GM12865 (cell line): ENCODE measurements around the gene KCNQ5.

Source experiments
- DNase-seq: peaks from one replicate; pipeline ENCODE4 v3.0.0; 2010; ENCODE audit warnings: low read depth
- H3K4me3 ChIP-seq: 2 replicates; pipeline ENCODE4 v1.5.1; 2011; ENCODE audit warnings: mild to moderate bottlenecking, low read depth, low read length, control low read depth
- TF ChIP-seq, protein P1 (sequence below): IDR thresholded peaks from 2 replicates; pipeline ENCODE4 v1.5.1; 2011; ENCODE audit warnings: low read length, control low read depth, low read depth, inconsistent platforms; ENCODE audit not compliant: insufficient read depth; ENCODE audit errors: missing control alignments

KCNQ5 gene

DNA sequence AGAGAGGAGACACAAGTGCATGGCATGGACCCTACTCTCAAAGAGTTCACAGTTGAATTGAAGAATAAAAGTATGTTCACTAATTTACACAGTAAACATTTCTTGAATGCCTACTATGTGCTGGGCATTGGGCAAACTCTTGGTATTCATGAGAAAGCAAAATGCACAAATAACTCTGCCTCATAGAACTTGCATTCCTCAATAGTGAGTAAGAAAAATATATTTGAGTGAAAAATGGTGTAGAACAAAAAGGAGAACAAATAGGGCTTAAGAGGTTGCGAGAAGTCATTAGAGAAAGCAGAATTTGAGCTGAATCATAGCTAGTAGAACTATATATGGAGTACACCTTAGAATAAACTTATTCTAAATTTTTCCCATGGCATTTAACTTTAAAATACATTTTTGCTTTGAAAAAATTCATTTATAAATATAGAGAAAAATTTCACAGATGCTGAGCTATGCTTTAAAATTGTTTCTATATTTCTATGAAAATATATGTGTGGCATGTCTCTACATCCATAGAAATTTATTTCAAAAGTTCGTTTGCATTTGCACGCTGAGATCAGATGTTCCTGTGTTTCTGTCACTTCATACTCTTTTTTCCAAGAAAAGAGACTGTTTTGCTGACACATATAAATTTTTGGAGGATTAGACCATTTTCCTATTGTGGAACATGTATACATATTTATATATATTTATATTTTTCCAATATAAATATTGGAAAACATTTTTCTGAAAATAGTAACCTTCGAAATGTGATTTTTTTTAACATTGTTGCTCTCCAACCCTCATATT is 236.1 kb downstream of the KCNQ5 start:
- TF ChIP-seq, protein P1, sequence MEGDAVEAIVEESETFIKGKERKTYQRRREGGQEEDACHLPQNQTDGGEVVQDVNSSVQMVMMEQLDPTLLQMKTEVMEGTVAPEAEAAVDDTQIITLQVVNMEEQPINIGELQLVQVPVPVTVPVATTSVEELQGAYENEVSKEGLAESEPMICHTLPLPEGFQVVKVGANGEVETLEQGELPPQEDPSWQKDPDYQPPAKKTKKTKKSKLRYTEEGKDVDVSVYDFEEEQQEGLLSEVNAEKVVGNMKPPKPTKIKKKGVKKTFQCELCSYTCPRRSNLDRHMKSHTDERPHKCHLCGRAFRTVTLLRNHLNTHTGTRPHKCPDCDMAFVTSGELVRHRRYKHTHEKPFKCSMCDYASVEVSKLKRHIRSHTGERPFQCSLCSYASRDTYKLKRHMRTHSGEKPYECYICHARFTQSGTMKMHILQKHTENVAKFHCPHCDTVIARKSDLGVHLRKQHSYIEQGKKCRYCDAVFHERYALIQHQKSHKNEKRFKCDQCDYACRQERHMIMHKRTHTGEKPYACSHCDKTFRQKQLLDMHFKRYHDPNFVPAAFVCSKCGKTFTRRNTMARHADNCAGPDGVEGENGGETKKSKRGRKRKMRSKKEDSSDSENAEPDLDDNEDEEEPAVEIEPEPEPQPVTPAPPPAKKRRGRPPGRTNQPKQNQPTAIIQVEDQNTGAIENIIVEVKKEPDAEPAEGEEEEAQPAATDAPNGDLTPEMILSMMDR = no peak
- no peak overlapping the region for H3K4me3 ChIP-seq
- no peak for DNase-seq

DNA sequence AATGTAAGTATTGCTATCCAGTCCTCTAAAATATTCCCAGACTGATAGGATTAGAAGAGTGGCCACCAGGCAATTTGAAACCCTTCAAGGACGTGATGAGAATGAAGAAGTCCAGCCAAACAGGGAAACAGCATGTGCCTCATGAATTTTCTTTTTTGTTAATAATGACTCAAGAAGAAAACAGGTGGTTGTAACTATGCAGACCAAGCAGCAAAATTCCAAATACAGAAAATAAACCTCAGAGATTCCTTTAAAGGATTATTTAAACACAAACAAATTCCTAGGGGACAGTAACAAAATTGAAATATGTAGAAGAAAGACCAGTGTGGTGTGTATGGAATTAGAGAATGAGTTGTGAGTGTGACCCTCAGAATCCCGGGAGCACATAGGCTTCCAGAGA is 239.2 kb downstream of the KCNQ5 start:
- DNase-seq = no peak
- TF ChIP-seq, protein P1 = no peak

DNA sequence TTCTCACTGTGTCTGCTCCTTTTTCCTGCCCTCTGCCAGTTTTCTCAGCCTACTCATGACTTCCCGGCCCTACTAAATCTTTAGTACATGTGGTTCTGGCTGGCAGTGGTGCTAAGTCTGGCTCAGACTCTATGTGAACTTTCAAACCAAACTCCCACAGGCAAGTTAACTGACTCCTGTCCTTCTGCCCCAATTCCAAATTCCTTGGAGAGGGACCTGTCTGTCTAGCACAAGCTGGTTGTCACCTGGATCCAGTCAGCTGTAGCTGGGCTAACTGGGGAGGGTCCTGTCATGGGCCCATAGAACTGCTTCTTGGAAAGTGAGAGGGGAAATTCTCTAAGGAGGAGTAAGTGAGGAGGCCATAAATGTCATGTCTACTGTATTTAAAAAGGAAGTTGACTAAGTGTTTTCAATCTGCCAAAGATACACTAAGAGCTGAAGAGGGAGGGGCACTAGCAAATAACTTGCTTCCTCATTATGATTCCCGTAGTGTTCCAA is 240.1 kb downstream of the KCNQ5 start:
- TF ChIP-seq, protein P1 = no peak
- peak; percentile 7 for DNase-seq
- no peak overlapping the region for H3K4me3 ChIP-seq

More for the DNA sequence above, 239.2 kb downstream of the KCNQ5 start:
- H3K4me3 ChIP-seq = no peak overlapping the region

DNA sequence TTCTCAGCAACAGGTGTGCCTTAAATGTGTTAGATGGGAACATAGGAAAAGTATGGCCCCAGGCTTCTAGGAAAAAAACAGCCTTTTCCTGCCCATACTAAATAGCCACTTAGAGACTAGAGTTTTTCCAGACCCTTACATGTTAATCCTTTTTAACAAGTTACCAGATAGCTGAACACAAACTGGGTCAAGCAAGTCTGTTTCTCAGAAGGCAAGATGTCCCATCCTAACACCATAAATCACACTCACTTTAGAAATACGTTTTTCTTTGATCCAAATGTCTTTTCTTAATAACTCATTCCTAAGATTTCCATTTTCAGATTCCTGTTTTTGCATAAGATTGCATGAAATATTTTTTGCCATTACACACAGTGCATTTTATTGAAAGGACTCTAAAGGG is 241.3 kb downstream of the KCNQ5 start:
- no peak overlapping the region for H3K4me3 ChIP-seq
- no peak for DNase-seq
- TF ChIP-seq, protein P1 = no peak

DNA sequence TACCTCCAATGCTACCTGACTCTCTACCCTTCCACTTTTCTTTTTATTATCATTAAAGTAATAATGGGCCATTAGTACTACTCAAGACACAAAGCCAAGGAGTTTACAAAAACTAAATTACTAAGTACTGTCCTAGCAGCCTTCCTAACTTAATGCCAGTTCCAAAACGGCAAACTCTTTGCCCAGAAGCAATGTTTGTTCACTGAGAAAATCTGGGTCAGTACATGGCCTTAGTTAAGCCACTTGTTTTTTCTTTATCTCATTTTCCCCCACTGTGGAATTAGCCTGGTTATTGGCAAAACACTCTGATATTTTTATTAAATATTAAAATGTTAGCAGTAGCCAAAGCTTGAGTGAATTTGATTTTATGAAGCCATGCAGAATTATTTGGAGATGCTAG is 242.4 kb downstream of the KCNQ5 start:
- no peak for DNase-seq
- TF ChIP-seq, protein P1 = no peak
- H3K4me3 ChIP-seq = no peak overlapping the region

DNA sequence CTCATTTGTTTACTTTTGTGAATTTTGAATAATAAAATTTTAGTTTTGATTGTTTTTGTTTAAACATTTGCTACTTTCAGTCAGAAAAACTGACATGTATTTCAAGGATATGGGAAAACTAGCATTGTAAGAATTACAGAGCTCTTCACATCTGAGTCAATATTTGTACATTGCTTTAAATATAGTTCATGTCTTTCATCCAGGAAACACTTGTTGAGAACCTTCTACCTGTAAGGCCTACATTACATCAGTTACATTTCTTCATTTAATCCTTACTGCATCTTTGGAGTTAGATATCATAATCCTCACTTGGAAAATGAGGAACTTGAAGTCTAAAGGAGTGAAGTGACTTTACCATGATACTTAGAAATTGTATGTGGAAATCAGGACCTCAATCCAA is 242.9 kb downstream of the KCNQ5 start:
- H3K4me3 ChIP-seq = no peak overlapping the region
- TF ChIP-seq, protein P1 = no peak
- no peak for DNase-seq
